ENCODE results near the gene MTRR. TPM values are rescaled to one million over a fixed set of nuclear protein-coding genes. Genes with fewer than 3 reads are reported as not detected.

The MTRR gene
- total and polyA plus RNA-seq, 2 of the 8 experiments (the other 6 are each of a cell fraction or from before 2014, with no cell fraction given): 36.4 to 53.8 TPM

DNA sequence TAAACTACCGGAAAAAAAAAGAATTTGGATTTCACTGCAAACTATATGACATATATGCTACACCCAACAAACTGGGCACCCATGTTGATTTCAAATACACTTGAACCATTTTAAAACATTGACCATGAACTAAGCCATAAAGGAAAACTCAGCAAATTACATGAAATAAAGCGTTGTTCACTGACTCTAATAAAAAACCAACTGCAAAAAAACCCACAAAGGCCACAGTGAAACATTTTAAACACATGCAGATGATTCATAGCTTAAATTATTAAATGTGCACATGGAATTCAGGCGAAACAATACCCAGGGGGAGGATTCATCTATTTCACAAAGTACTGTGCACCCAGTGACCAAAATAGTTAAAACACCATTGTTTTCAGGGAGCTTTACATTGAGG is 33.3 kb downstream of the MTRR start:
- H2AK5ac ChIP-seq (ENCODE audit: low read depth, low read length): no peak overlapping the region
- H4K91ac ChIP-seq (replicated peaks; ENCODE audit: insufficient read length, low read length): no peak overlapping the region
- no peak overlapping the region for H3K9ac ChIP-seq (replicated peaks in 1 of 4; ENCODE audit: extremely low read depth in 1 of 4, low read depth in 3 of 4, low read length in 3 of 4)
- ChIA-PET POLR2A (ENCODE audit: partially characterized antibody) (no interaction called here), CTCF (ENCODE audit: partially characterized antibody) (interaction anchor here (0.6 to 1.6 kb wide), 3 partner anchors 16 to 909 kb away, joined by 3 to 5 read pairs (median 3); no protein-coding TSS in a partner anchor)
- 81% methylated on average over 3 of the region's 3 CpGs; no CpG with 5 or more reads in 1 of the 2 experiments for WGBS, 2 experiments (ENCODE audit: extremely low coverage in 1 of 2, insufficient coverage in 1 of 2, insufficient read length in 1 of 2, insufficient replicate concordance in 2 of 2, low coverage in 1 of 2, low lambda C conversion rate in 2 of 2, missing lambda C conversion rate in 1 of 2)
- no peak overlapping the region for H3K27ac ChIP-seq (ENCODE audit: low read depth, low read length)
- H2BK120ac ChIP-seq (replicated peaks; ENCODE audit: low read depth, low read length): no peak overlapping the region
- FAIRE-seq (no peak), DNase-seq (ENCODE audit: low read depth in 1 of 2, low spot score in 2 of 2) (no peak)
- no peak overlapping the region for H3K4me3 ChIP-seq (ENCODE audit: extremely low read depth in 1 of 4, insufficient read depth in 2 of 4, low read depth in 3 of 4, low read length in 4 of 4)
- no peak overlapping the region for H2AFZ ChIP-seq (ENCODE audit: low read length)
- no peaks in the 10 kb centered on the region for H3K23me2 ChIP-seq (ENCODE audit: low read depth, low read length)
- no peak overlapping the region for H3K56ac ChIP-seq (replicated peaks; ENCODE audit: insufficient read length, low read depth, low read length)
- no peaks in the 10 kb centered on the region for H3K27me3 ChIP-seq (replicated peaks in 1 of 4; ENCODE audit: control insufficient read depth in 3 of 4, extremely low read depth in 1 of 4, insufficient read depth in 3 of 4, low read length in 3 of 4)
- H3K79me1 ChIP-seq (ENCODE audit: low read depth, low read length): no peaks in the 10 kb centered on the region
- H2BK15ac ChIP-seq (ENCODE audit: low read length): no peak overlapping the region
- H3K36me3 ChIP-seq (ENCODE audit: control insufficient read depth in 2 of 4, insufficient read depth in 4 of 4, low read length in 3 of 4): peaks cover 3 to 53% (median 26%) of the 10 kb centered on the region in 4 experiments; a peak in 7 of 8 replicates
- no peak overlapping the region for H2BK5ac ChIP-seq (ENCODE audit: low read depth, low read length)
- no peaks in the 10 kb centered on the region for H4K20me1 ChIP-seq (replicated peaks in 1 of 2; ENCODE audit: control insufficient read depth in 1 of 2, insufficient read depth in 2 of 2, low read length in 2 of 2)
- H3K18ac ChIP-seq (ENCODE audit: extremely low read depth, low read length): no peak overlapping the region
- H3K4me2 ChIP-seq (ENCODE audit: insufficient read depth in 1 of 2, low read depth in 2 of 2, low read length in 2 of 2): no peak overlapping the region
- no peak overlapping the region for H3K23ac ChIP-seq (ENCODE audit: insufficient read length)
- no peaks in the 10 kb centered on the region for H3K9me3 ChIP-seq (ENCODE audit: insufficient read depth in 2 of 2, low read depth in 1 of 2, low read length in 1 of 2)
- no peak overlapping the region for H4K5ac ChIP-seq (ENCODE audit: insufficient read length, low read depth, low read length)
- no peak overlapping the region for H3K4ac ChIP-seq (replicated peaks; ENCODE audit: insufficient read length, low read depth, low read length)
- no peak overlapping the region for H4K8ac ChIP-seq (ENCODE audit: extremely low read depth, insufficient read depth, low read length)
- H2BK12ac ChIP-seq (ENCODE audit: low read depth, low read length): no peak overlapping the region
- no peaks in the 10 kb centered on the region for H3K4me1 ChIP-seq (replicated peaks in 1 of 4; ENCODE audit: control insufficient read depth in 3 of 4, insufficient read depth in 4 of 4, low read length in 3 of 4)
- H3K14ac ChIP-seq (ENCODE audit: insufficient read length): no peak overlapping the region
- no peak overlapping the region for H2BK20ac ChIP-seq (ENCODE audit: low read length)
- H3K79me2 ChIP-seq (ENCODE audit: control insufficient read depth in 1 of 2, insufficient read depth in 2 of 2, low read length in 2 of 2): no peaks in the 10 kb centered on the region
- TF ChIP-seq KDM4A (IDR thresholded peaks at IDR 0.05; ENCODE audit: low read depth, low read length, severe bottlenecking): no peak
- no peak for TF ChIP-seq KDM5A (IDR thresholded peaks at IDR 0.05; ENCODE audit: low read length)
- TF ChIP-seq USF2 (IDR thresholded peaks at IDR 0.05; ENCODE audit: low read length): no peak
- no peak for TF ChIP-seq HDAC2 (IDR thresholded peaks at IDR 0.05; ENCODE audit: borderline replicate concordance in 1 of 2, low read depth in 2 of 2, low read length in 2 of 2)

Data from H1 (cell line).